ENCODE measurements around the gene CLEC2A.

CLEC2A gene

GRCh38 chr12:9935026-9935425 is 2.9 kb upstream of the CLEC2A start:
- no peak for DNase-seq

GRCh38 chr12:9933958-9934357 is 1.8 kb upstream of the CLEC2A start:
- no peak for DNase-seq

GRCh38 chr12:9931245-9931644 is 925 bp downstream of the CLEC2A start:
- no peak for DNase-seq

GRCh38 chr12:9928607-9929006 is 3.6 kb downstream of the CLEC2A start:
- DNase-seq = no peak

GRCh38 chr12:9926876-9927275 is 5.3 kb downstream of the CLEC2A start:
- DNase-seq = no peak

DNA sequence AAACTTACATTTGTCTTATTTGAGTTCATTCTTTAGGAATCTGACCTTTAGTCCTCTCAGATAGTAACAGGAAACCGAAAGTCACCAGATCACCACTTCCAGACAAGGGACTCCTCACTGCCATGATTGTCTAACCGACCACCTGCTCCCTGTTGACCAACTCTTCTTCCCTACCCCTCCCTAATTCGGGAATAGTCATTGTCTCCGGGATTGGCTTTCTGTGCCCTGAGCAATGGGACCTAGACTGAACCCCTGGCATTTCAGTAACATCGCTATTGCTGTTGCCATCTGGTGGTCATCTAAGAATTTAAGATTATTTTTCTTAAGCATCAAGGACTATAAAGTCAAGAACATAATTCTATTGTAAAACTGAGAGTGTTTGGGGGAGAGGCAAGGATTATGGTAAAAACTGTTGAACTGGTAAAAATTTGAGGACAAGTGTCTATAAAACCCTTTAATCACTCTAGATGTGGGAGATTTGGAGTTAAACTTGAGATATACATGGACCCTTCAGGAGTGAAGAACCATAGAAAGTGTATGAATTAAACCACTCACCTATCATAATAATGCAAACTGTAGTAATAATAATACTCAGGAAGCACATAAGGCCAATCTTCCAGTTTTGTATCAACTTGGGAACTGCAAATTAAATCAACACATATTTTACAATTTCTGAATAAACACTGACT is 6.3 kb downstream of the CLEC2A start:
- DNase-seq = peak in 2 of 56 donors; percentile 2 to 5

GRCh38 chr12:9922429-9922828 is 9.7 kb downstream of the CLEC2A start:
- no peak for DNase-seq

DNA sequence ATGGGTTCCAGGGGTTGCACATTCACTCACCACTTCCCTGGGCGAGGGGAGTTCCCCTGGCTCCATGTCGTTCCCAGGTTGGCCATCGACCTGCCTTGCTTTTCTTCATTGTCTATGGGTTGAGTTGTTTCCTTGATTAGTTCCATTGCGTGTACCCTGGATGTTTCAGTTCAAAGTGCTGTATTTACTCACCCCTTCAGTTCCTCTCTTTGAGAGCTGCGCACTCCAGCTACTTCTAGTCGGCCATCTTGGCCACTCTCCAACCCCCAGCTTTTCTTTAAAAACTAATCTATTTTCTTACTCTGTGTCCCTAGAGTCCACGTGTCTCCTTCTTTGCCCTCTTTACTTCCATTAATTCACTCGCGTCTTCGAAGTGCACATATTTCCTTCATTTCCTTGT is 11.7 kb downstream of the CLEC2A start:
- no peak for DNase-seq

DNA sequence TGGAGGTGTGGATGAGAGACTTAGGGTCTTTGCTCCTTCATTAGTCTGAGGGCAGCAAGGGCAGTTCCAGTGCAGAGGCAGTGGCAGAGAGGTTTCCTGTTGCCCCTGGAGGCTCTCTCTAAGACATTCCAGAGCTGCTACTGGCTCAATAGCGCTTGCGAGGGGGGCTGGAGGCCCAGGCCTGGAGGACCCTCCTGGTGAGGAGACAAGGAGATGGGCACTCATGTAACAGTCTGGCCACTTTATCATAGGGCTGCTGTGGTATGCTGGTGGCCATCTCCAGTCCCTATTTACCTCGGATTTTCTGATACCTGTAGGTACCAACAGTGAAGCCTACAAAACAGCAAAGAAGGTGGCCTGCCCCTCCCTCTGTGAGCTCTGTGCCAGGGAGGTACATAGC is 12.7 kb downstream of the CLEC2A start:
- no peak for DNase-seq

- DNase-seq = no peak
These were observed 20.5 kb downstream of the CLEC2A start for GRCh38 chr12:9911708-9912107.

- DNase-seq = no peak
These were observed 21.3 kb downstream of the CLEC2A start for GRCh38 chr12:9910716-9911421.

DNA sequence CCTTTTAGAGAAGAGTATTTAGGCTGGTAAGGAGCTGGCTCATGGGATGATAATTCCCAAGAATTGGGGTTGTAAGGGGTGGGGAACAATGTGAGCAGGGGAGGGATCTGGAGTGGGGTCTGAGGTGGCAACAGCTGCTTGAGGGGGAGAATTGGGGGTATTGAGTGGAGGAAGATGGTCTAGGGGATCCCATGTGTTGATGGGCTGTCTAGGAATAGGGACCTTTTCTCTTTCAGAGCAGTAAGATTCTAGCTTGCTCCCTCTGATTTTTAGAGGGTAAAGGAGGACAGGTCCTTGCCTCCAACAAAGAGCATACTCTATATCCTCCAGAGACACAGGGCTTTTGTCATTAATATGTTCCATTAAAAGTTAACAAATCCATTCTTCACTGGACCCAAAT is 22.4 kb downstream of the CLEC2A start:
- no peak for DNase-seq

DNA sequence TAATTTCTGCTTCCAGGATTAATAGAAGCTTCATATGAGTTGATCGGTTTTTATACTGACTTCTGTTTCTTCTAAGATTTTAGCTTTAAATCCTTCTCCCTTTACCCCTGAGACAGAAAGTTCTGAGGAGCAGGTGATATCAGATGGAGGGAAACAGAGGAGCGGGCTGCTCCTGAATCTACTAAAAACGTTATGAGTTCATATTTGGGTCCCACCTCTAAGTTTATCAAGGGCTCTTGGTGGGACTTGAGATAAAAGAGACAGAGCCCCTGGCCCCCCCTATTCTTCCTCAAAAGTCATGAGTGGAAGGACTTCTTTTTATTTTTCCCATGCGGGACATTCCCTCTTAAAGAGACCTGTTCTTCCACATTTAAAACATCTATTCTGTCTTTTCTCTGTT is 23.8 kb downstream of the CLEC2A start:
- DNase-seq = no peak

- no peak for DNase-seq
These were observed 24.4 kb downstream of the CLEC2A start for GRCh38 chr12:9907769-9908168.

DNA sequence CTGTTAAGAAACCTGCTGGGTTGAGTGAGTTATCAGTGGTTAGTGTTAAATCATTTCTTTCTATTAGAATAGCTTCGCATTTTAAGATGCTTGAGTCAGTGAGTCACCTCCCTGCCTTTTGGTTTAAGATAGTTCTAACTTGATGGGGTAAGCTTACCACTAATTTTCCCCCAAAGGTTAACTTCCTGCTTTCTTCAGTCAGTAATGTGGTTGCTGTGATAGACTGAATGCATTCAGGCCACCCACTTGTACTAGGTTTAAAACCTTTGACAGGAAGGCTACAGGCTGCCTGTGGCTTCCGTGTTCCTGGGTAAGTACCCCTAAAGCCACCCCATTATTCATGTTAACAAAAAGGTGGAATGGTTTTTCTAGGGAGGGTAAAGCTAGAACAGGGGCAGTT is 25.3 kb downstream of the CLEC2A start:
- DNase-seq = no peak

- DNase-seq = no peak
These were observed 29.5 kb downstream of the CLEC2A start for GRCh38 chr12:9902539-9903228.

DNA sequence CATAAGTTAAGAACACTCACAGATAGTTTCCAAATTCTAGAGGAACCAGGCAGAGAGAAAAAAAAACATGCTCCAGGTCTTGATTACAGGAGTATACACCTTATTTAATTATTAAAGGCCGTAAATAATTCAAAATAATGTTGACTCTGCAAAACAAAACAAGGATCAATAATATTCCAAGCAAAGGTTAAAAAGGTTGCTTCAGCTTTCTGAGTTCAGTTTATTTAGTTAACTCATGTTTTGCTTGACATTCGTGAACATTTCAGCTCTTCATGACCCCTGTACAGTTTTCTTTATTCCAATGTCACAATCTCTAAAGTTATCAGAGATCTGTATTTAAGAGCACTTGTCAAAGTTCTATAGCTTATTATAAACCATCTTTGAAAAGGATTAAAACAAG is 31.2 kb downstream of the CLEC2A start:
- DNase-seq = no peak

DNA sequence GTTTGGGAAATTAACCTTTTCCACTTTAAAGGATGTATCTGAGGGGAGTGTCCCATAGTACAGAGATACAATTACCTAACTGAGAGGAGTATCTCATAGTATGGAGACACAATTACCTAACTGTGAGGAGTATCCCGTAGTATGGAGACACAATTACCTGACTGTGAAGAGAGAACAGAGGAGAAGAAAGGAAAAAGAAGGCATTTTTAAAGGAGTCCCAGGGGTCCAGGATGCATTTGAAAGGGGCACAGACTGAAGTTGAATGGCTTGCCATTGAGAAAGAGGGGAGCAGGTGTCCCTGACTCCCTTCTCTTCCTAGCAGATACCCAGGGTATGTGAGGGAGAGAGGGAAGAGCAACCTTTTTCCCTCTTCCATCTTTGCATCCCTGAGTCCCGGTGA is 33.0 kb downstream of the CLEC2A start:
- DNase-seq = no peak

- DNase-seq = no peak
These were observed 34.6 kb downstream of the CLEC2A start for GRCh38 chr12:9897535-9897934.

DNA sequence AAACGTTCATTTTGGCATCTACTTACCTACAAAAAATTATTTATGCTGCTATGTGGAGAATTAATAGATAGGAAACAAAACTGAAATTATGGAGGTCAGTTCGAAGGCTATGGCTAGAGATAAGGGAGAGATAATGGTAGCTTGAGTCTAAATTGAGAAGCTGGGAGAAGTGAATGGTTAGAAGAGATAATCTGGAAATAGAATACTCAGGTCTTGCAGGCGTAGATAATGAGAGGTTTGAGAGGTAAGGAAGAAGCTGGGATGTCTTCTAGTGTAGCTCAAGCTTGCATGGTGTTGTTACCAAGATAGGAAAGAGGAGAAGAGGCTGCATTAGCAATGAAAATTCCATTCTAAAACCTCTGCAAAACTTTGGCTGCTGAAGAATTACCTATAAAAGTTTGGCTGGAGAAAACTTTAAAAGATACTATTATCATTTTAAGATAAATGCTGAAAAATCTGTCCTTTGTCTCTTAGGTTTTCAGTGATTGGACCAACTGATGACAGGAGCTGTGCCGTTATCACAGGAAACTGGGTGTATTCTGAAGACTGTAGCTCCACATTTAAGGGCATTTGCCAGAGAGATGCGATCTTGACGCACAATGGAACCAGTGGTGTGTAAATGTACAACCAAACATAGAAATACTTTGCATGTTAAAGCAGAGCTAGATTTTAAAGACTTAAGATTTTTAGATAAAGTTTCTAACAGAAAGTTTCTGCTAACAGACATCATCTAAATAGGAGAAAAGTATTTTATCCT is 36.8 kb downstream of the CLEC2A start:
- no peak for DNase-seq

GRCh38 chr12:9888665-9889273 is 43.4 kb downstream of the CLEC2A start:
- DNase-seq = no peak

- DNase-seq = no peak
These were observed 49.0 kb downstream of the CLEC2A start for GRCh38 chr12:9883175-9883574.
